Pulmonary artery endothelial cell (primary cell): ENCODE data around the gene PLA2R1. TPM values are rescaled to one million over a fixed set of nuclear protein-coding genes. Genes with fewer than 3 reads are reported as not detected.

Experiments
- DNase-seq: peaks from one replicate; pipeline ENCODE4 v3.0.0-alpha.2; 2011; ENCODE audit warnings: low read depth, low spot score
- total RNA-seq: library from RNA; depleted of rRNA; stranded (reverse); fragments of >200 nt; gene quantifications from 2 replicates; pipeline ENCODE4 v1.2.3, GENCODE V29; 2014

PLA2R1 gene
- 19.6 and 25.2 TPM in 2 replicates for total RNA-seq

DNA sequence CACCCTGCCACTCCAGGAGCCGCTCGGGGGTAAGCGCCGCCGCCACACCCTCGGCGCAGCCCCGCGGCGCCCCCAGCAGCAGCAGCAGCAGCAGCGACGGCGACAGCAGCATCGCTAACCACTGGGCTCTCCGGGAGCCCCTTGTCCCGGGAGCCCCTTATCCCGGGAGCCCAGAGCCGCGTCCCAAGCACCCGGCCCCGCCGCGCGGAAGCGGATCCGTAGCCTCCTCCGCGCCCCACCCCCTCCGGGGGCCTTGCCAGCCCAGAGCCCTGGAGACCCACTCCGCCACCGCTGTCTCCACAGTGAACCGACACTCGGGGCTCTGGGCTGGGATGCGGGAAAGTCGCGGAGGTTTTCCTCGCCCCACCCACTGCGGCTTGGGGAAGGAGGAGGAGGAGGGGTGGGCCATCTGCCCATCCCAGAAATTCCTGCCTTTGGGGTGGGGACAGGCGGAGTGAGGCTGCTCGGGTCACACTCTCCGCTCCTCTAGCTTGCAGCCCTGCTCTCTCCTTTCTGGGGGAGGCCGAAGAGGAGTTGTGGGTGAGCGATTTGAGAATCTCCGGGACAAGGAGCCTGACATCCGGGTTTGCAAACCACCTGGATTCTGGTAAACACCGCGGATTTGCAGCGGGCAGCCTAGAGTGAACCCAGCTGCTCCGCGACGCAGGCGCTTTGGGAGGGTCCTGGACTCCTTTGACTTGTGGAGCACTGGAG lies at the start of gene PLA2R1:
PLA2R1 (minus strand) TSS at position 324 of the 714 bp plus-strand sequence; CDS start at position 112, 212 bp downstream.
- DNase-seq: no peak

DNA sequence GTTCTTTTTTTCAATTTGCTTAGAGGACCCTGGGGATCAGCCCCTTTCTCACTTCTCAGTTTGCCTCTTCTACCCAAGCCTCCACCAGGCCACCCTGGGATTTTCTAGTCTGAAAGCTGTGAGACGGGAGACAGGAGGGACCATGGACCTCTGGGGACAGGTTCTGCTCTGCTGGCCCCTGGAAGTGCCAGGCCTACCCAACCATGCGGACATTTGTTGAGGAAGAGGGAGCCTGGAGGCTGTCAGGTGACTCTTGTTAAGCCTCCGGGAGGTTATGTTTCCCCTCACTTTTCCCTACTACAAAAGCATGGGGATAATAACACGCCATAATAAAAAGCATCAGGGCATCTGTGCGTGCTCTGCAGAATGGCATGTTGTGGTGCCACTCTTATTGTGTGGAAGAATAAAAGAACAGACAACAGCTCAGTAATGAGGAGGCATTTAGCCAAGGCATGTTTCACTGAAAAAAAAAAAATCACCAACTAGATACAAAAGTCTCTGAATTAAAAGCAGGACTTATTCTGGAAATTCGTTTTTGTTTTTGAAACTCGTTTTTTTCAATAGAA lies 48.3 kb upstream of the PLA2R1 start:
- DNase-seq: no peak

DNA sequence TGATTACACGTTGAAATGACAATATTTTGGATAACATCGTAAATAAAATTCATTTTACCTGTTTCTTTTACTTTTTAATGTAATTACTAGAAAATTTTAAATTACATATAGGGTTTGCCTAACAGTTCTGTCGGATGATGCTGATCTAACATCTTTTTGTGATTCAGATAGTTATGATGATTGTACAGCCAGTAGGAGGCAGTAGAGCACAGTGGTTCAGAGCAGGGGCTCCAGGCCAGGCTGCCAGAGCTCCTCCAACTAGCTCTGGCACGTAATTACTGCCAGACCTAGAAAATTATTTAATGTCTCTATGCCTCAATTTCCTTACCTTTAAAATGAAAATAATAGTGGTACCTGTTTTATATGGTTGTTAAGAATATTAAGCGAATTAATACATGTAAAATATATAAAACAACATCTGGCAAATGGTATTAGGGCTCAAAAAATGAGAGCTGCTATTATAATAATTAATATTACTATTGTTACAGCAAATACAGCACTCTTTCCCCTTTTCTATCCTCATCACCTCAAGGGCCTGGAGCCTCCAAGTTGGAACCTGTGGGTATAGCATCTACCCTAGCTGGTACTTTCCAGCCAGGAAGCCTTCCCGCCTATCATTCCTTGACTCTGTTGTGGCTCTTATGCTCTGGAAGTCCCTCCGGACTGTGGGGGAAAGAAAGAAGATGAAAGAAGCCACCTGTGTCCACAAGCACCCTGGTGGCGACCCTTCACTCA lies 47.7 kb upstream of the PLA2R1 start:
- peak; percentile 45 for DNase-seq

DNA sequence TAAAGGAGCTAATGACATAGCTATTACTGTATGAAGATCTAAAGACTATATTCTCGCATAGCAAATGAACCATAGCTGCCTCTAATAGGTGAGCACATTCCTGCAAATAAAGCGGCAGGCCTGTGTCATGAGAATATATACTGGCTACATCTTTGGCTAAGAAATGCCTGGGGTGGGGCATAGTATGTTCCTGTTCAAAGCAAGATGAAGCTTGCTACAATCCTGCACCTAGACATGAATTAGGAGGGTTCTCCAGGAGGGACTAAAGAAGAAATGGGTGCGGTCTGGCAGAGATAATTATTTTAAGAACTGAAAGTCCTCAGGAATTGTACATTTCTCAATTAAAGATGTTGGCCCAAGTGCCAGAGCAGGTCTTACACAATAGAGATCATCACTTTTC lies 46.8 kb upstream of the PLA2R1 start:
- no peak for DNase-seq

DNA sequence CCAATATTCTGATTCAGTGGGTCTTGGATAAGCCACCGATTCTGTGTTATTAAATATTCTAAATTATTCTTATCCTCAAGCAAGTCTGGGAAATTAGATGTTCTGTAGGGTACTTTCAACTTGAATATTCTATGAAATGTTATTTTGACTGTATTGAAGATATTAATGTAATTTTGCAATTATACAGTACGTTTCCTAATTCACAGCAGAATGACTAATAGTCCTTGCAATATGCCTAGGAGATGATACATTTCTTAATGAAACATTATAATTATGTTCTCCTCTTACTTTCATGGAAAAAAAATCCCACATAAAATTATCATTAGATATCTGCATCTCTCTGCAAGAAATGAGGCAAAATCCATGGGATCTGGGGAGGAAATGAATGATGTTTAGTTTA lies 46.2 kb upstream of the PLA2R1 start:
- no peak for DNase-seq

DNA sequence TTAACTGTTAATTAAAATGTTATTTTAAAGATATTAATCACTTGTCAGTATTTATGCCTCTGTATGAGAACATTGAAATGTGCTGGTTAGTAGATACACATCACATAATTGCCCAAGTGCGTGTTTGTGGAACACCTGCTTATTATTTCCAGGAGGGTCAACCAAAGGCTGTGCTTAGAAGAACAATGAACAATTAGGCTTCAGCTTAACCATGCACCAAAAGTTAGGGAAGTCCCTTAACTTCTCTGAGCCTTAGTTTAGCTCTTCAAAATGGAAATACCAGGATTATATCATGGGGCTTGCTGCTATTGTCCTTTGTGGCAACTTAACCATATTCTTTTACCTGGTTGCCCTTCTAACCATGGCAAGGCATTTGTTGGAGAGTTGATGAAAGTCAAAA lies 43.0 kb upstream of the PLA2R1 start:
- no peak for DNase-seq

DNA sequence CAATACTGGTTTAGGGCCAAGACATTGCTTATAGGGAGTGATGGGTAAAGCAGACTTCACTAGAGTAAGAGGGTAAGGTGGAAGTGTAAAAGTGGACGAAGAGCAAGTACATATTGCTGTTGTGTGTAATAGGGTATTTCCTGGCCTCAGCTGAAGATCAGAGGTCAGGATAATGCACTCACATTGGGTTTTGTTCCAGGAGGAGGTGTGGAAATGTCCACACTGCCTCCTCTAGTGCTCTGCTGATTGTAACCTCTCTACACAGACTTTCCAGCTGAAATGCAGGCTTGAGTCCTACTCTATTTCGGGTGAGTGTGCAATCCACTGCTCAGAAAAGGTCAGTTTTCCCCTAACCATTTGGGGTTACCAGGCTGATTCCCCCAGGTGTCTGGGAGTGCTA lies 41.7 kb upstream of the PLA2R1 start:
- no peak for DNase-seq

DNA sequence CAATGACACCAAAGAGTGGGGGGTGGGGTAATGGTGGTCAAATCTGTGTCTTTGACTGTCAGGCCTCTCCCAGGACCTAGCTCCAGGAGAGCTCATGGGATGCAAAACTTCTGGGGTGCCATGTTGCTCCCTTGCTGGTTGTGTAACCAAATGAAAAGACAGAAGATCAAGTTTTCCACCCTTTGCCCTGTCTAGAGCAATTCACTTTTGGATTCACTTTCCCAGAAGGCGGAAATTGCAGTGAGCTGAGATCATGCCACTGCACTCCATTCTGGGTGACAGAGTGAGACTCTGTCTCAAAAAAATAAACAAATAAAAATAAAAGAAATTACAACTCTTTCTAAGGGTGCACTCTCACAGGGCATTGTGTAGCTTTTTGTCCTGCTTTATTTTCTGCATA lies 34.9 kb upstream of the PLA2R1 start:
- DNase-seq: no peak

DNA sequence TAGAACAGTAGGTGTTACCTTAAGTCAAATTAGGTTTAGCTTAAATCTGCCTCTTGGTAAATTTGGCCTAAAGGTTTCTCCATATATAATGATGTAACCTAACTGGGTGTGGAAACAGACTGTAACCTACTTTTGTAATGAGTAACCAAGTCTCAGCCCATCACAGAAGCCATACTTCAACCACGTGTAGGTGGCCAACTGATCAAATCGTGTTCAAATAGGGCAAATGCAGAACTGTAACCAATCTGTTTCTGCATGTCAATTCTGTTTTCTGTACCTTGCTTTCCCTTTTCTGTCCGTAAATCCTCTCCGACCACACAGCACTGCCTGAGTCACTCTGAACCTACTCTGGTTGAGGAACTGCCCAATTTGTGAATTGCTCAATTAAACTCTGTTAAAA lies 34.0 kb upstream of the PLA2R1 start:
- DNase-seq: no peak

DNA sequence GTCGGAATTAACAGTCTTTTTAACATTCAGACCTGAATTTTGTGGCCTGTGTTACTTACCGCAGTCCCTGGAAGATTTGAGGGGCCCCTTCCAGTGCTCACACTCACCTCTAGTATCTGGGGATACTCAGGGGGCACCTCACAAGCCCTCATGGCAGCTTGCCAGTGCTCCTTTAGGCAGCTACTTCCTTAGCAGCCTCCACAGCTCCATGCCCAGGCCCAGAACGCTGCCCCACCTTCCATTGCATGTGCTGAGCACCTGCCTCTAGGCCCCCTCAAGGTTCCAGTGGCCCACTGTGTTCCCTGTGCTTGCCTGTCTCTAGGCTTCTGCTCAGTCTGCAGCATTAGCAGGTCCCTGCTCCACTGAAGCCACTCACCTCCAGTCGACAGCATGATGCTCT lies 30.0 kb upstream of the PLA2R1 start:
- no peak for DNase-seq

DNA sequence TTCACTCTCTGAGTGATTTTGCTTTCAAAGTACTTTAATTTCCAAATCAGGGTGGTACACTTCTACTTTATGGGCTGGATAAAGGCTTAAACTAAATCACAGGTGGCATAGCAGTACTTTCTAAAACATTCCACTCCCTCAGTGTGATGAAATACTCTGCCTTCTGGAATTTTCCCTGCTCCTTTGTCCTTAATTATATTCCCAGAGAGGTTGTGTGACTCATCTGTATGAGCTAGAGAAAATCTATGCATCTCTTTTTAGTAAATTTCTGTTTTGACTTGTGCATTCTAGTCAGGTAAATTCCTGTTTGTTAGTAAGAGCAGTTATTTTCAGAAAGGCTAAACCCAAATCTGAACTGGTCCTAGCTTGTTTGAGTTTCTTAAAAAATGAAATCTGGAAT lies 29.0 kb upstream of the PLA2R1 start:
- no peak for DNase-seq

DNA sequence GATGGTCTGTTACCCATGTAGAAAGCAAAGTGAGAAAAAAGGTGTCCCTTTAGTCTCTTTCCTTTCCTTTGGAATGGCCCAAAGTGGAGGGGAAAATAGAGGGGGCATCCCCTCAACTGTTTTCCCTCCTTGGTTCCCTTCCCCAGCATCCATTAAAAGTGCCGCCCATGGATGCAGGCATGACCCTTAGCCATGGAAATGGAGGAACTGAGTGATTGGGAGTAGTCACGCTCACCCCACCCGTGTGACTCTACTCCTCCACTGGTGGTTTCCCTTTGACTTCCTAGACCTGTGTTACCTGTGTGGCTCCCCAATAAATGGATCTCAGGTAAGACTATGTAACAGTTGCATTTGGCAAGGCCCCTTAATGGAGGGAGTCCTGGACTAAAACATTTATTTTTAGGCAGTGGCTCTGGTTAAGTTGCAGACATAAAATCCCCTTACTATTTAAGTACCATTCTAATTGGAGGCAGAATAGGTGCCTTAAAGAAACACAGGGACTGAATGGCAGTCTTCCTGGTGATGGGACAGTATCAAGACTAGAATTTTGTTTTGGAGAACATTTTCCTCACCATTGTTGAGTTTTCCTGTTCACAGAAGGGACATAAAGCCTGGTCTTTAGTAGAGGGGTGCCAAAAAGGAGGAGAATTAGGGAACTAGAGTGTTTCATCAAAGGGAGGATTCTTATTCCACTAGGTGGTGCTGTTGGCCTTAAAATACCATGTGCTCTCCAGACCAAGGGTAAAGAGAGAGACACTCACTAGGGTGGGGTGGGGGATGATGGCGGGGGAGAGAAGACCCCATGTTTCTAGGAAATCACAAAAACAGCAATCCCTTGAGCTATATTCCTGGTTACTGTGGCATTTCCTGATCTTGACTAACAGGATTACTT lies 25.7 kb upstream of the PLA2R1 start:
- no peak for DNase-seq

DNA sequence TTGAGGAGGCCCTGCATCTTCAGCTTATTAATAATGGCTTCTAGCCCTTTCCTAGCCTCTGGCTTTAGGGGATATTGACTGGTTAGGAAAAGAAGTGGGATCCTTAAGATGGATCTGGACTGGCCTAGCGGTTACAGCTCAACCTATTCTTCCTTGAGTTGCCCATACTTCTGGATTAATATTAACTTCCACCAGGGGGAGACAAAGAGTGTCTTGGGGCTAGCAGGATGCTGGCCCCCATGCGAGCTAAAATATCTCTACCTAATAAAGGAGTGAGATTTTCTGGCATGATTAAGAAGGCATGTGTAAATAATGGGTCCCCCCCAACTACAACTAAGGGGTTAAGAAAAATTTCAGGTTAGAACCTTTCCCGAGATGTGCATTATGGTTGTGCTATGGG lies 23.2 kb upstream of the PLA2R1 start:
- no peak for DNase-seq

DNA sequence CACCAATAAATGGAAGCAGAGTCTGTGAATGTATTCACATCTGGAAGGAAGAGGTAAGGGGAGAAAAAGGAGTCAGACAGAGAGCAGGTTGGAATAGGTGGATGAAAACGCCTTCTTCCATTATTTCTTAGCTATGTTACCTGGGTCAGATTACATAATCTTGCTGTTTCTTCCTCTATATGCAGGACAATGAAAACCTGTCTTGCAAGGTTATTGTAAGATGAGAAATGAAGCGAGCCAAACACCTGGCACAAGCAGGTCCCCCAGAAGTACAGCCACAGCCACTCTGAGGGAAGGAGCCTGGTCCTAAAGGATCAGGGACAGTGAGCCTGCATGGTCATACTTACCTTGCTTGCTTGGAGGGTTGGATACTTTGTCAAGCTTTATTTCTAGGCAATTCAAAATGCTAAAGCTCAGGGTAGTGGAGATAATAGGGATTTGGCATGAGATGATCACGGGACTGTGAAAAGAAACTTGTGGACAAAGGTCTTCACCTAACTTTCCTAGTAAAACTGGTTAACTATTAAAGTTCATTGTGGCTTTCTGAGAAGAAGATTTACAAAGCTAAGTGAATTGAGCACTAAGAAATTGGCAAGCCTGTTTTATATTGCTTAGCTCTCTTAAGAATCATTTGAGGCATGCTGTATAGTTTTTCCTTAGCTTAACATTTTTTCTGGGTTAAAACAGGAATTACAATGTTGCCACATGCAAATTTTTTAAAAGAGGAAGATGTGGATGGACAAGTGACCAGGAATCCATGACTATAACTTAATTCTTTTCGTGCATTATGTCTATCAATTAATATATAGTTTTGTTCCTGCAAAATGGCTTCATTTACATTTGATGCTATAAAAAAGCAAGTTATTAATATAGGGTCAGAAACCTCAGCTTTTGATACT lies 15.7 kb upstream of the PLA2R1 start:
- DNase-seq: no peak

DNA sequence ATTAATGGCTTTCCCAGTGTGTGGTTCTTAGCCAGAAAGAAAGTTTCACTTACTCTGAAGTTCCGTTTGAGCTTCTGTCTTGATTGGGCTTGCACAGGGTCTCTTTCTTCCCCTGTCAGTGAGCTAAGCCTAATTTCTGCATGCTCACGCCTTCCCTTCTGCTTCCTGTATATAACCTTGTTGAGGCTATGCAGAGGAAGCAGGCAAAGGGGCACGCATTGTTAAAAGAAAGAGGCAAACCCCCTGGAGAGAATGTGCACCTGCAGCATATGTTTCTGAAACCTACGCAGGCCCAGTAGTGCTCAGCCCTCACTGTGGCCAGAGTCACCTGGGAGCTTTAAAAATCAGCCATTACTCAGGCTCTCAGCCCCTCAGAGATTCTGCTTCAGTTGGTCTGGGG lies 14.5 kb upstream of the PLA2R1 start:
- no peak for DNase-seq

DNA sequence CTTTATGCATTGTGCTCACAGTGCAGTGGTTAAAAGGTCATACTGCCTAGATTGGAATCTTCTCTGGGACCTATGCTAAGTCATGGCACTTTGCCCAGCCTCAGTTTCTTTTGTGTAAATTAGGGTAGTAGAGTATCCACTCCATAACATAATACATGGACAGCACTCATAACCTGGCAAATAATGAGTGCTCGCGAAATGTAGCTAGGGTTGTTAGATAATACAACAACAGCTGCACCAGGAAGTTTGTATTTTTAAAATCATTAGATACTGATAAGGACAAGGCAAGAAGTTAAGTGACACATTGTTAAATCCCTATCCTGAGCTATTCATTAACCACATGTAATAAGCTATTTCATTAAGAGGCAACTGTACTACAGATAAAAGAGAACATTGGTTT lies 13.8 kb upstream of the PLA2R1 start:
- no peak for DNase-seq

DNA sequence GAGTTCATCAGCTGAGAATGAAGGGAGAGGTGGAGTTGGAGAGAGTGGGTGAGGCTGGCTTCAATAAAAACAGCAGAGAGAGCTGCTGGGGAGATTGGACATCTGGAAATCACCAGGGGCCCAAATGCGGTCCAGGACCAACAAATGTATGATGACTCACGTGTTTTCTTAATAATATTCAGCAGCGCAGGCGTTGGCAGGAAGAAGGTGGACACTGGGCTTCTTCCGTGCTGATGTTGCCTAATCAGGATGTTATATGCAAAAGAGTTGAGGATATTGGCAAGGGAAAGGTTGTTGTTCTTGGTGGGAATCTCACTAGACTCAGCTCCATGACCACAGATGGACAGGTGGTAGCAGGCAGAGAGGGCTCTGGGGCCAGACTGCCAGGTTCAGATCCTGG lies 12.8 kb upstream of the PLA2R1 start:
- peak; percentile 67 for DNase-seq

DNA sequence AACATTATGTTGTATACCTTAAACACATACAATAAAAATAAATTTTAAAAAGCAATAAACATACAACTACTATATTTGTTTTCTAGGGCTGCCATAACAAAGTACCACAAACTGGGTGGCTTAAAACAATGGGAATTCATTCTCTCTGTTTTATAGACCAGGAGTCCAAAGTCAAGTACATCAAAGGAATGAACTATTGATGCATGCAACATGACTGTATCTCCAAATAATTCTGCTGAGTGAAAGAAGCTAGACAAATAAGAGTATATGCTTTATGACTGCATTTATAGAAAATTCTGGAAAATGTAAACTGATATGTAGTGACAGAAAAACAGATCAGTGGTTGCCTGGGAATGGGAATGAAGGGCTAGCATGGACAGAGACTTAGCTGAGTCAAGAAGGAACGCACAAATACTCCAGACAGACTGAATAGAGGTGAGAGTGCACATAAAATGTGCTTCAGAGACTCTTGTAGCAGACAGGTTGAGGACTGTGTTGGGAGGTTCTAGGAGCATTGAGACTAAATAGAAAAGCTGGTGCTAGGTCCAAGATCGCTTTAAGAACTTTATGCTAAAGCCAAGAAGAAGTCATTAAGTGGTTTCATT lies 11.0 kb upstream of the PLA2R1 start:
- no peak for DNase-seq

DNA sequence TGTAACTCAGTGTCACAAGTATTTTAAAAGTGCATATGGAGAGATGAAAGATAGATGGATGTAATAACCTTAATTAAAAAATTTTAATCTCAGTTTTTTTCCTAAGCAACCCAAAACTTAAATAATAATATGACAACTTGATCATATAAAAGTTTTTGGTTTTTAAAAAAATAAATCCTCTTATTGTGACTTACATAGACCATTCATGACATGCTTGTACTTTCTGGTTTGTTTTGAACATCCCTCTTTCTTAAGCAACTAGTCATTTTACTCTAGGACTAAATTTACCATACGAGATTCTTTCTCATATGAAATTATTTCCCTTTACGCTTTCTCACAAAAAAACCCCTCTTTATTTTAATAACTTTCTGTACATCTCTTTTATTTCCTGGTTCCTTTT lies 6.5 kb upstream of the PLA2R1 start:
- no peak for DNase-seq

DNA sequence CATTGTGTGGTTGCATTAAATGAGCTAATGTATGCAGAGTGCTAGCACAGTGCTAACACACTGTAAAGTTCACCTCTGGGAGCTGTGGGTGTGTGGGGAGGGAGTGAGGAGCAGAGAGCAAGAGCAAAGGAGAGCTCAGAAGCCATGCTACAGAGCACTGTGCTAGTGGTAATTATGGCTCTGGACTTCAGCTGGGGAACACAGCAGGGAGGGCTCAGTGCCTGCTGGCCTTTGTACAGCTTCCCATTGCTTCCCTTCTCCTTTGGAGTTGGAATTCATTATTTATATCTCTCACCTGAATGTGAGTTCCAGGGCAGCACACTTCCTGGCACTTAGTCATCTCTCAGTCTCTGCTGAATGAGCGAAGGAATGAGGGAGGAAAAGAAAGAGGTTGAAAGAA lies 2.5 kb upstream of the PLA2R1 start:
- no peak for DNase-seq
